ENCODE results near the gene SCO2. TPM values are rescaled to one million over a fixed set of nuclear protein-coding genes. Genes with fewer than 3 reads are reported as not detected.

Gene SCO2
- total and polyA plus RNA-seq, 9 of the 15 experiments (the other 6 are each of a cell fraction or from before 2014, with no cell fraction given), result 0.34 to 4.0 (median 1.1) TPM; not detected in 3

GRCh38 chr22:50482107-50483074 lies 43.0 kb downstream of the SCO2 start:
- peak overlapping the region; percentile 55 for H3K4me3 ChIP-seq
- ChIA-PET CTCF (ENCODE audit: low intra/inter-chr PET ratio) (no interaction called here), POLR2A (interaction anchor here (0.7 to 1.2 kb wide), 2 partner anchors 8 to 82 kb away, joined by 3 to 5 read pairs; no protein-coding TSS in a partner anchor)
- H2AFZ ChIP-seq (ENCODE audit: low read depth, low read length), result no peak overlapping the region
- H3K36me3 ChIP-seq (ENCODE audit: control insufficient read depth, insufficient read depth, low read length), result no peaks in the 10 kb centered on the region
- DNase-seq (ENCODE audit: extremely low read depth in 1 of 4, low spot score in 3 of 4) (no peak), FAIRE-seq (no peak), ATAC-seq (no peak; the same call in 2 of the 3 replicates)
- H3K9me1 ChIP-seq (ENCODE audit: control insufficient read depth, insufficient read depth, low read length), result no peaks in the 10 kb centered on the region
- BruUV-seq (replicated peaks), result no TSS peak
- peaks cover 4 to 65% of the 10 kb centered on the region in 2 experiments; a peak in 3 of 5 replicates for H3K4me1 ChIP-seq (replicated peaks in 1 of 2; ENCODE audit: control insufficient read depth in 2 of 2, insufficient read depth in 2 of 2, low read length in 2 of 2)
- H3K9ac ChIP-seq (ENCODE audit: insufficient read depth in 1 of 2, low read depth in 2 of 2, low read length in 2 of 2), result peak overlapping the region; percentile 70 to 80; a peak in 3 of 4 replicates
- in situ Hi-C loops (cut with MboI) (no loop called here), intact Hi-C loops (cut with micrococcal nuclease) (no loop called here)
- no peak overlapping the region for H3K27ac ChIP-seq (ENCODE audit: extremely low read depth, low read depth, low read length)
- H4K20me1 ChIP-seq (replicated peaks; ENCODE audit: control insufficient read depth, insufficient read depth, low read length), result no peaks in the 10 kb centered on the region
- 85% methylated on average over 10 of the region's 35 CpGs for WGBS (ENCODE audit: insufficient coverage, low coverage, missing lambda C conversion rate)
- H3K27me3 ChIP-seq (ENCODE audit: control insufficient read depth in 2 of 2, insufficient read depth in 2 of 2, low read length in 2 of 2), result no peaks in the 10 kb centered on the region
- no peaks in the 10 kb centered on the region for H3K79me2 ChIP-seq (ENCODE audit: control insufficient read depth, insufficient read depth, low read length)
- TF ChIP-seq USF1 (CRISPR knock-in tag; IDR thresholded peaks at IDR 0.05), result peak; percentile 77
- no peak for TF ChIP-seq SAFB (IDR thresholded peaks at IDR 0.05; ENCODE audit: borderline replicate concordance, low read depth, low read length)
- TF ChIP-seq RBFOX2 (IDR thresholded peaks at IDR 0.05; ENCODE audit: low read depth, low read length), result peak; percentile 75
- peak; percentile 84 for TF ChIP-seq ZBTB33 (CRISPR knock-in tag; IDR thresholded peaks at IDR 0.05)
- no peak for TF ChIP-seq ZNF324 (CRISPR knock-in tag; IDR thresholded peaks at IDR 0.05)
- peak; percentile 50; the same call in 1 of the 2 replicates for TF ChIP-seq POLR2G (IDR thresholded peaks at IDR 0.05; ENCODE audit: low read depth, low read length)
- 0 out of 2 replicates have a peak, but pooled peaks have one; percentile 89 for TF ChIP-seq RBM14 (IDR thresholded peaks at IDR 0.05; ENCODE audit: borderline replicate concordance, insufficient read depth, low read depth, low read length)
- peak; percentile 43 for TF ChIP-seq USF2 (CRISPR knock-in tag; IDR thresholded peaks at IDR 0.05)
- no peaks in the 10 kb centered on the region for H3K9me3 ChIP-seq (replicated peaks; ENCODE audit: control insufficient read depth, insufficient read depth, low read depth, low read length)
- peak overlapping the region; percentile 74 for H3K4me2 ChIP-seq (ENCODE audit: insufficient read depth, low read length)
